Measurements from ENCODE around the gene BAG2.
A peak's percentile ranks its signal among the peaks of the same experiment; 100 is the strongest.

BAG2 gene

DNA sequence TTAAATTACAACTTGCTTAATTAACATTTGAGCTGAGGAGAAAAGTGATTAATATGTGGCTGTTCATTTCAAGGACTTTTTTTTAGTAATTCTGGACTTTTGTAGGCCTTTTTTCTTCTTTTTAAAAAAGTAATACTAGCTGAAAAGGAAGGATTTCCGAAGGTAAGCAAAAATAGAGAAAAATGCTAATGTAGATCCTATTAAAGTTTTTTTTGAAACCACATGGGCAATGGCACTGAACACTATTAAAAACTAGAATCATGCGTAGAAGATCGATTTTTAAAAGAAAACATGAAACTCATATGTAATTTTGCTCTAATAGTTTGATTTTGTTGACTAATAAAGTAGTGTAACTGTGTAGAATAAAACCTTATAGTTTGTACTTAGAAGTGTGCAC is 2.4 kb downstream of the BAG2 start:
- no peak for DNase-seq

DNA sequence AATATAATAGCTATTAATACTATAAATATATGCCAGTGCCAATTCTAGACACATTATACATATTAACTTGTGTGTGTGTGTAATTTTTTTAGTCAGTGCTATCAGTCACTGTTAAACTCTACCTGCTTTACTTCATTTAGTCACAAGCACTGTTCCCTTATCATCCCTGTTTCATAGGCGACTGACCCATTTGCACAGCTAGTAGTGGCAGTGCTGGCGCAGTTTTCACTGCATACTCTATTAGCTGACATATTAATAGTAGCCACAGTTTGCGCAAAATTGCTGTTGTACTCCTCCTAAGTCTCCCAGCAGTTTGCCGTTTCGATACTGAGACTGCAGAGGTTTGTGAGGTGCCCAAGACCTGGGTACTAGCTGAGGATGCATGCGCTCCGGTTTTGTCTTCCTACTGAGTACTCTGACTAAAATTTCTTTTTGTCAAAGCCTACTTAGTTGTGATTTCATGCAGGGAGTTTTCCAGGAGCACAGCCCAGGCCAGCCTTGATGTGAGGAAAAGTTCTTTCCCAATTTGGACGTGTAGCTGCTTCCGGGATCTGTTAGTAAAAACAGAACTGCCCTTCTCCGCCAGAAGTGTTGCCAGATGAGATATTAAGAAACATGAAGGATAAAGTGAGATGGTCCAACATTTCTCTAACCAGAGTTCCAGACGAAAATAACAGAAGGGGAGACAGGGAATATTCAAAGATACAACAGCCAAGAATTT is 5.6 kb downstream of the BAG2 start:
- no peak for DNase-seq

DNA sequence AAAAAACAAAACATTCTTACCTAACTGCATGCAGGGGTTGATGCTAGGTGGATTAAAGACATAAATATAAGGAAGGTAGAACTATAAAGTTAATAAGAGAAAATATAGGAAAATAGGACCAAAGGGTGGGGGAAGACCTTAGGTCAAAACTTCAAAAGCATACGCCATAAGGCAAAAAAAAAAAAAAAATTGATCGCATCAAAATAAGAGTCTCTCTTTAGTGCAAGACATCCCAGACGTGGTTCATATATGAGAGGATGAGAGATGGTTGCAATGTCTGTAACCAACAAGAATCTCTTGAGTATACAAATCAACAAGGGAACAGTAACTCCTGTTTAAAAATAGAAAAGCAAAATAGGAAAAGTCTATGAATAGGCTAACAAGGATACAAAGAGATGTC is 8.5 kb downstream of the BAG2 start:
- DNase-seq = no peak

DNA sequence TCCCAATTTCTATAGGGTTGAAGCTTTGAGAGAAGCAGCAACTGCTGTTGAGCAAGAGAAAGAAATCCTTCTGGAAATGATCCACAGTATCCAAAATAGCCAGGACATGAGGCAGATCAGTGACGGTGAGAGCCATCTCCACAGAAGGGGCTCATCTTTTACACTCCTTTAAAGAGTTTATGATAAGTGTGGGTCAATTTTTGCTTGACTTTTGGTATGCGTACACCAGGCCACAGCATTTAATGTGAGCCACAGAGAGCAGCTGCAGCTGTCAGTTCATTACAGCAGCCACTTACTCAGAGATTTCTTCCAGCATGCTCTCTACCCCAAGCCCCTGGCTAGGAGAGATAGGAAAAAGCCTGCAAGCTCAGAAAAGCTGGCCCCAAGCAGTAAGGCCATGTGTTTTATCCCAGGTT is 9.9 kb downstream of the BAG2 start:
- DNase-seq = no peak

DNA sequence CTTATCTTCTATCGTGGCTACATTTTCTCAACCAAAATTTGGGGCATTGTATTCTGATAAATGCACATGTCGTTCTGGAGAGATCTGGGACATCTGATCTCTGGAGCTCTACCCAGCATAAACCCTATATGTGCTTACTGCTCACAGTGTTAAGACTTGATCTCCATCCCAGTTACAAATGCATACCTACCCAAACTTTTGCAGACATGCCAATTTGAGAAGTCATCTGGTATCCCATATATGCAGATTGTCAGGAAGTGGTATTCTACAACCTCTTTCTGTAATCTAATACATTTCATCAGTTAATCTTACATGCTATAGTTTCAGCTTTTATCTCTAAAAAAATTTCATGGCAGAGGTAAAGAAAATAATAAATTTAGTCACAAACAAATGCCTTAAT is 11.2 kb downstream of the BAG2 start:
- no peak for DNase-seq

DNA sequence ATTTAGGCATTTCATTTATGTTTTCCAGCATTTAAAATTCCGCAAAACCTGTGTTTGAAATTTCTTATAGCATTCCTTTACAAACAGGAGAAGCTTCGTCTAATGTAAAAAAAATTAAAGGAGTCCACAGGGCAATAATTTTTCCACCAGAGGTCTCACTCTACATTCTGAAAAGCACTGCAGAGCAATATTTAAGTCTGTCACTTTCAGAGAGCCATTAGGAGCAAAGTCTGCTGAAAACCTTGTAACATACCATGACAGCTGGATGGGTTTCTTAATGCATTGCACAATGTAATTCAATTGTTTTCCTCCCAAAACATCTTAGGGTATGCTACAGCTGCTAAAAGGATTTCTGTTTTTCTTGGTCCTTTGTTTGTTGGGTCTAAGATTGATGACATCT is 18.0 kb downstream of the BAG2 start:
- DNase-seq = no peak

DNA sequence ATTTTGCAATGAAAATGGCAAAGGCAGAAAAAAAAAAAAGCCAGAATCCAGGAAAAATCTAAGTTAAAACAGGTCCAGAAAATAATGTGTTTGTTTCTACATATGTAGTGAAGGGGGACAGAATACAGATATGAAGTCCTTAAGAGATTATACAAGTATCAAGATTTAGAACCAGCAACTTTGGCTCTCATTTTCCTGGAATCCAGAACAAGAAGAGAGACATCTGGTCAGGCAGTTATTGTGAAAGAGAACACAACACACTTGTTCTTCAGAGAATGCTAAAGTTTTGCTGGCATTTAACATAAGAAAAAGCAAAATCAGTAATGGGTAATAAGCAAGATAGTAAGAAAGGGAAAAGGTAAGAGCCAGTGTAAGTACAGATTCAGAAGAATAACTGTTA is 21.1 kb downstream of the BAG2 start:
- DNase-seq = no peak

DNA sequence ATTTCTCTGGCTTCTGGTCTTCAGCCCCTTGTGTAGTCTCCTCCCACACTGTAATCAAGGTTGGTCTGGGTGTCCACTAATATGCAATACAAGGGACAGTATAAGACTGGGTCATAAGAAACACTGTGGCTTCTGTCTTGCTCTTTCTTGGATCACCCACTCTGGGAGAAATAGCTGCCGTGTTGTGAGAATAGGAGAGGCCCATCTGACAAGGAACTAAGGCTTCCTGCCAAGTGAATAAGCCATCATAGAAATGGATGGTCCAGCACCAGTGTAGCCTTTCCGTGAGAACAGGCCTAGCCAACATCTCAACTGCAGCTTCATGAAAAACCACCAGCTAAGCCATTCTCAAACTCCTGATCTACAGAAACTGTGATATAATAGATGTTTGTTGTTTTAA is 23.3 kb downstream of the BAG2 start:
- no peak for DNase-seq

DNA sequence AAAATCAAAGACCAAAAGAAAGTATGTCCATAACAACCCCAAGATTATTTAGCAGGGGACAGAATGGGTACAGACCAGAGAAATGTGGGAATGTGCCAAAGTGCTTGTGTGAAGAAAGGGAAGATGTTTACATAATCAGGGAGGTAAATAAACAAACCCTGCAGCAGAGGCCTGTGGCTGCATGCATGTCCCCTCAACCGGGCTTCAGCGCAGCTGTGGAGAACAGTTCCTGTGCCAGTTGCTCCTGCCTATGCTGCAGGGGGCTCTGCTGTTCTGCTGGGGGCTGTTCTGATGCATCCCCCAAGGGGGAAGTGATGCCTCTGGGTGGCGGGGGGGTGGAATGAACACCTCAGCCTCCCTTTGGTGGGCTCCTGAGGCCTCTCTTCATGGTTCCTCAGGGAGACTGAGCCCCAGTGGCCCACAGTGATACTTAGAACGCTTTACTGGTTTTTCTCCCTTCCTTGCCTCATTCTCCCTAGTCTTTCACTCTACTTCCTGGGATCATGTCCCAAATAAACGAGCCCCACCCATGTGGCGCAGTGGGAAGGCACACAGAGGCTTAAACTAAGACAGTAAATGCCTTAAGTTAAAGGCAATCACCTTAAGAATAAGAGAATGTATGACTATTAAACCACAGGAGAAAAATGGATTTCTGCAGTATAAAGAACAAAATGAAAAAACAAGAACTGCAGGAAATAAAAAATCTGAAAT is 27.0 kb downstream of the BAG2 start:
- DNase-seq = no peak

DNA sequence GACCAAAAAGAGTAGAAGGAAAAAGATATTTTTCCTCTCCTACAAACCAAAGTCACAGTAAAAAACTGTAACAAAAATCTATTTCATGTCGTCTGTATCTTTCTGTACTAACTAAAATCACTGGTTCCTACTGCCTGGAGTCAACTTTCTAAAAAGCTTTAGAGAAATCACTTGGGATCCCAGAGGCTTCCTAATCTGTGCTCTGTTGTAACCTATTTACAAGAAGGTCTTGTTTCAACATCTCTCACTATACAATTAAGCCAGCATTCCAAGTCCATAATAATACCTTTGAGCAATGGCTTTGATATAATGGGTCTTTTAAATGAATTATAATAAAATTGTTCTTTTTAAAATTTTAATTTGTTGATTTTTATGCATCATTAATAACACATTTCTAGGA is 29.6 kb downstream of the BAG2 start:
- DNase-seq = no peak

DNA sequence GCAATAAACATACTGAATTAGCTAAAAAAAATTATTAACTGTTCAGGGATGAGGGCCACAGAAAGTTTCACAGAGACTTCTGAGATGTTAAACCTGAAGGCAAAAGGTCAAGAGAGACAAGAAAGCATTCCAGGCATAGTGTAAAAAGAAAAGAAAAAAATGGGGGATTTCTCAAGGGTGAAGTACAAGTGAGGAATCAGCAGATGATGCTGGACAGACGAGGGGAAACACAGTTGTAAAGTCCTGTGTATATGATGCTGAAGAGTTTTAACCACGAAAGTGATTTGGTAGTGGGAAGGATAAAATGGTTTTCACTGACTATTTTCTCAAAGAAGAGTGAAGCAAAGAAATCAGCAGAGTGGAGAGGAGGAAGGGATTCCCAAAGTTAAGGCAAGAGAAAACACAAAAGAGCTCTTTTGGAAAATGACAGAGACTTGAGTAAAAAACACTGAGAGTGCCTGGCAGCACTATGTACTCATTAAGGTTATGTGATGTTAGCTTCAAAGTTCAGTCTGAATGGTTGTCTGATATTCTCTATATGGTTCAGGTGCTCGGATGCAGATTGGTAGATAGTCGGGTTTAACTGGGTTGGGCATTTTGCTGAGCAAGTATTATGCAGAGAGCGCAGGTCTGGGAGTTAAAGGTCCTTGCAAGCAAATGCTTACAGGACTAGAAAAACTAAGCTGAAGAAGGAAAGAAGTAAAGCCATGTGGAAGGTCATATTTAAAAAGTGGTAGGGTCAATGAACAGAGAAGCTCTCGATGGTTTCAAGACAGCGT is 33.6 kb downstream of the BAG2 start:
- no peak for DNase-seq

DNA sequence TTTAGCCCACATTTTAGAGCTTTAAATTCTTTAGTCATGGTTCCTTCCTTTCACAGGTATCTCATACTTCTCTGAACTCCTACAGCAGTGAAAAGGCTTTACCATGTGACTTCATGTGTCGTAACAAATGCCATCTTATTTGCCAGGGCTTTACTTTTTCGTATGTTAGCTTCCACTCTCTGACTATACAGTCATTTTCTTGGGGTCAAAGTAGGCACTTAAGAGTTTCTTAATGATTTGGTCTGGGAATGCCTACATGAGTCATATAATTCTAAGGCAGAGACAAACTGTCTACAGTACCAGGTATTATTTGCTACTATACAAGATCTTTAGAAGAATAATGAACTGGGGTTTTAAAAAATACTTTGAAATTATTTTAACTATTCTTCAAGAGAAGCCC is 35.0 kb downstream of the BAG2 start:
- no peak for DNase-seq

DNA sequence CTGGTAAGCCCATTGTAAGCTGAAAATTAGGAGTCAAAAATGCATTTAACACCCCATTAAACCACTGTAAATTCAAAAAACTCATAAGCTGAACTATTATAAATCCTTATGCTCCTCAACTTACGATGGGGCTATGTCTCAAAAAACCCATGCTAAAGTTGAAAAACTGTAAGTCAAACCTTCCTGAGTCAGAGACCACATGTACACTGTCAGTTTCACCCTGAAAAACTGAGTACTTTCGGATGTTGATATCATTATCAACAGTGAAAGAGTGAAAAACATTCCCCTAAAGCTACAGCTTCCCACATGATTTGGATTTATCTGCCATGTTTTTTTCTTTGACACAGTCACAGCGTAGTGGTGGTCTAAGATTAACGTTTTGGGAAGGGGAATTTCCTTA is 35.7 kb downstream of the BAG2 start:
- DNase-seq = no peak

DNA sequence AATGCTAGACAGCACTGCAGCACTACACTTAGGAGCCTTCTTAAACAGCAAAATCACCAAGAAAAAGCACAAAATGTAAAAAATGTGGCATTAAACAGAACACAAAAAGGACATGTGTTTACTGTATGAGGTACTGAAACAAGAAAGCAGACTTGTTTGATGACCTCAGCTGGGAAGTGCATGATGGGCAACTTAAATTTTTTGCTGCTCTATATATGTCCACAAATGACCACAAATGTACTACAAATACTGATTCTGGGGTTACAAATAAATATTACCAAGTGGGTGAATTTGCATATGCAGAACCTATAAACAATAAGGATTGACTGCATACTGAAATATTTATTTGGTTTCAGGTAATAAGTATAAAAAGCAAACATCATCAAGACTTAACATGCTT is 36.9 kb downstream of the BAG2 start:
- DNase-seq = no peak

DNA sequence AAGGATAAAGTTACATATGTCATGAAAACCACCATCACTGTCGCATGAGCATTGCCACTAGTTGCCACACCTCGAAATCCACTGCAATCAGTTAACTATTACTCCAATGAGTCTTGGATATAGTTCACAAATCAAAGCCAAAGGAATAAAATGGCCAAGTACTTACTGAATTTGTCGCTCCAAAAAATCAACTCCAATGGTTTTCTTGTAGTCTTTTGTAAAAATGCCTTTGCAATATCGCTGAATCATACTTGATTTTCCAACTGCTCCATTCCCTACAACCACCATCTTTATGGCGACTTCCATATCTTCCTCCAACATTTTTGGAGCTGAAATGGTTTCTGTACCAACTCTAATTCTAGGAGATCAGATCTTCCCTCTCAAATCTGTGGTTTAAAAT is 37.9 kb downstream of the BAG2 start:
- no peak for DNase-seq

DNA sequence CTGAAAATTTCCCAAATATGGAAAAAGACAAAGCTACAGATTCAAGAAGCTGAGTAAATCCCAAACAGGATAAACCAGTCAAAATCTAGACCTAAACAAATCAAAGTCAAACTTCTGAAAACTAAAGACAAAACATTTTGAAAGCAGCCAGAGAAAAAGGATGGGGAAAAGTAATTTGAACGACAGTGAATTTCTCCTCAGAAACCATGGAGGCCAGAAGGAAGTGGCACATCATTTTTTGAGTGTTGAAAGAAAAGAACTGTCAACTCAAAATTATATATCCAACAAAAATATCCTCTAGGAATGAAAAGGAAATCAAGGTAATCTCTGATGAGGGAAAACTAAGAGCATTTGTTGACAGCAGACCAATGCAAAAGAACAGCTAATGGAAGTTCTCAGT is 43.1 kb downstream of the BAG2 start:
- no peak for DNase-seq

DNA sequence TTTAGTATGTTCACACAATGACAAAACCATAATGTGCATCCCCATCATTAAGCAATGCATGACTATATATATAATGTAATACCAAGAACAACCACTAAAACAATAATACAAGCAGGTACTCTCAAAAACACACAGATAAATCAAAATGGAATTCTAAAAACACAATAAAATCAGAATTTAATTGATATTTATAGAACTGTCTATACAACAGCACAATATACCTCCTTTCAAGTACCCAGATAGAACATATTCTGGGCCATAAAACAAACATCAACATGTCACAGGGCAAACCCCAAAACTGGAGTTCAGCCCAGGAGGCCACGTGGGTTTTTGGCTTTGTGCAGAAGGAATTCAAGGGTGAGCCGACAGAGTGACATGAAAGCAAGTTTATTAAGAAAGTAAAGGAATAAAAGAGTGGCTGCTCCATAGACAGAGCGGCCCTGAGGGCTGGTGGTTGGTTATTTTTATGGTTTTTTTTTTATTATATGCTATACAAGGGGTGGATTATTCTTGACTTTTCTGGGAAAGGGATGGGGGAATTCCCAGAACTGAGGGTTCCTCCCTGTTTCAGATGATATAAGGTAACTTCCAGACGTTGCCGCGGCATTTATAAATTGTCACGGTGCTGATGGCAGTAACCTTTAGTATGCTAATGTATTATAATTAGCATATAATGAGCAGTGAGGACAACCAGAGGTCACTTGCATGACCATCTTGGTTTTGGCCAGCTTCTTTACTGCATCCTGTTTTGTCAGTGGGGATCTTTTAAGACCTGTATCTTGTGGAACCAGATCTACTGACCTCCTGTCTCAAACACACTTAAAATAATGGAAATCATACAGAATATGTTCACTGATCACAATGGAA is 44.3 kb downstream of the BAG2 start:
- DNase-seq = no peak

DNA sequence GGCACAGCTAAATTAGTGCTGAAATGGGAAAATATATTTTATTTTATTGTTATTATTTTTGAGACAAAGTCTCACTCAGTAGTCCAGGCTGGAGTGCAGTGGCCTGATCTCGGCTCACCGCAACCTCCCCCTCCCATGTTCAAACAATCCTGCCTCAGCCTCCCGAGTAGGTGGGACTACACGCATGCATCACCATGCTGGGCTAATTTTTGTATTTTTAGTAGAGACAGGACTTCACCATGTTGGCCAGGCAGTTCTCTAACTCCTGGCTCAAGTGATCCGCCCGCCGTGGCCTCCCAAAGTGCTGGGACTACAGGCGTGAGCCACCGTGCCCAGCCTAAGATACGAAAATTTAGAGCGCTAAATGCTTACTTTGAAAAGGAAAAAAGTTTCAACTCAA is 45.1 kb downstream of the BAG2 start:
- no peak for DNase-seq

DNA sequence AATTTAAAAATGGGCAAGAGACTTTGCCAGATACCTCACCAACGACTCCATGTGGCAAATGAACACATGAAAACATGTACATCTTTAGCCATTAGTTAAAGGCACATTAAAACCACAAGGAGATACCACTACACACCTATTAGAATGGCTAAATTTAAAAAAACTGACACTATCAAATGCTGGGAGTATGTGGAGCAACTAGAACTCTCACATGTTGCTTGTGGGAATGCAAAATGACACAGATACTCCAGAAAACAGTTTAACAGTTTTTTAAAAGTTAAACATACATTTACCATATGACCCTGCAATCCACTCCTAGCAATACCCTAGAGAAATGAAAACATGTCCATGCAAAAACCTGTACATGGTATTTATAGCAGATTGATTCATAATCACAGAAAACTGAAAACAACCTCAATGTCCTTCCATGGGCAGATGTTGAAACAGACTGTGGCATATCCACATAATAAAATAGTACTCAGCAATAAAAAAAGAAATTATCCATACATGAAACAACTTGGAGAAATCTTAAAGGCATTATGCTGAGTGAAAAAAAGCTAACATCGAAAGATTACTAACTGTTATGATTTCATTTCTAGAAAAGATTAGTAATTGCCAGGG is 48.1 kb downstream of the BAG2 start:
- no peak for DNase-seq

DNA sequence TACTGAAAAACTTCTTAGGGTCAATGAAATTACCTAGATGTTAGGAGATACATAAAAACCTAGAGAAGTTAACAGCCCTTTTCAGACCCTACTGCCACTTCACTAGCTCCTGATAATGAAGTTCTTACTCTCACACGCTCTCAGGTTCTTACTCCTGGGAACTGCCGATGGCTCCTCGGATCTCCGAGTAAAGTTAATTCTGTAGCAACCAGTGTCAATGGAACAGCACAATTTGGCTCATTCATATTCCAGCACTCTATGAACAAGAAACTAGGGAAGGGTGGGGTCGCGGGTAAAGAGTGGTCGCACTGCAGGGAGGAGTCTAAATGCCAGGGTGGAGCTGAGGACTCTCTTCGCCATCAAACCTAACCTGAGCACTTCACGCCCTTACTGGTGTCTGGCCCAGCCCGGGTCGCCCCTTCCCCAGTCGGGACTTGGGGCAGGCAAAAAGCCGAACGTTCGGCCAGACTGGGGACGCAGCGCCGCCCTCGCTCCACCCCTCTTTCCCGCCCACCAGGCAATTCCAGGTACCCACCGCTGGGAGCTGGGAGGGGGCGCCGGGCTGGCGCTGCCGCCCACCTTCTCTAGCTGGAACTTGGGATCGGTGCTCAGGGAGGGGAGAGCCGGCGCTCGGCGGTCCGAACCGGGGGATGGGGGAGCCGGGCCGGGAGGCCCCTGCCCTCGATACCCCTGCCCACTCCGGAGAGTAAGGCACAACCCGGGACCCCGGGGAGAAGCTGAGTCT is 49.2 kb downstream of the BAG2 start:
- DNase-seq = peak; percentile 10

DNA sequence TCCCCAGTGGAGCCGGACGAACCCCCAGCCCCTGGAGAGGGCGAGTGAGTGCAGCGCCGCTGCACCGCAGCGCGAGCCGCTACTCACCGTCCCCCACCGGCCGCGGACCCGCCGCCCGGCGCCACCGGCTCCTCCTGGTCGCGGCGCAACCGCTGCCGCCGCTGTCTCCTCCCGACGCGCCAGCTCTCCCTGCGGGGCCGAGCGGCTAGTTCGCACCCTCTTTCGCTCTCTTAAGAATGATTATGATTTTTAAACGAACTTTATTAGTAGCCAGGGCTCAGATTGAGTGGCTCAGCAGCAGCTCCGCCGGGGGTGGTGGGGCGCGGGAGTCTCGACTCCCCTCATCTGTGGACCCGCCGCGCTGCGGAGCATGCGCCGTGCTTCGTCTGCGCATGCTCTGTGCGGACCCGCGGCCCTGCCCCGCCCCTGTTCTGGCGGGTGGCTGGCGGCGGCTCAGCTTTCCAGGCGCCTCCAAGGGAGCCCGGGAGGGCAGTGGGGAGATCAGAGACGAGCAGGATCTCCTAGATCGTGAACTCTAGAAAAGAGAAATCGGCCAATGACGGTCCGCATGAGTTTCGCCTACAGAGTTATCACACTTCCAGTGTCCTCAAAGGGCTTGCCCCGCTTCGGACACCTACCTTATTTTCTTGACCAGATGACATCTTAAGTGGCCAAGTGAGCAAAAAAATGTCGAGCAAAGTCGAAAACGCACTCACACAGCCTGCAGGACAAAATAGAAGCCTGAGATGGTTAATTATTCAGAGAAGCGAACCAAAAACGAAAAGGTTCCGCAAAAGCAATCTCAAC is 50.0 kb downstream of the BAG2 start, which contains the start of gene RAB23:
RAB23 (minus strand) TSS at position 372 of the 807 bp plus-strand sequence. CDS start 11,927 bp downstream, outside the sequence.
- peak; percentile 81 for DNase-seq

Data from activated CD4-positive, alpha-beta T cell treated with anti-CD3 and anti-CD28 coated beads for 1 hour (primary cell).